ENCODE results near the gene P2RY6. TPM values are rescaled to one million over a fixed set of nuclear protein-coding genes. Genes with fewer than 3 reads are reported as not detected.

P2RY6 gene
- total and polyA plus RNA-seq, 2 experiments from 2014 or later, result 0.76 to 0.99 TPM

DNA sequence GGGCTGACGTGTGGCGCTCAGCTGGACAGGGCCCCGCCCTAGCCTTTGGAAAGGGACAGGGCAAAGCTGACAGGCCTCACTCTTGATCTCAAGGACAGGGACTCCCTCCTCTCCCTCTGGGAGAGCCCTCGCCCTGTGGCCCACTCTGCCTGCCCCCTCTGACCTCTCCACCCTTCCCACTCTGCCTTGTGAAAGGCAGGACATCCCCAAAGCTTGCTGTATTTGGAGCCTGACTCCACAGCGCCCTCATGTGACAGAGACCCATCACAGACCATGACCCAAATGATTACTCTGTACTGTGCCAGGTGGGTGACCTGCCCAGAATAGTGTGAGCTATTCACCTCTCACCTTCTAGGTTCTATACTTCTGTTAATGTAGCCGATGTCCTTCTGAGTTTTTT is 35.3 kb upstream of the P2RY6 start:
- H3K79me2 ChIP-seq (ENCODE audit: insufficient read depth), result no peaks in the 10 kb centered on the region
- no peak overlapping the region for H3K4me2 ChIP-seq (ENCODE audit: unreplicated experiment)
- peaks cover 15% of the 10 kb centered on the region for H3K4me1 ChIP-seq (ENCODE audit: insufficient read depth)
- no peak overlapping the region for H3K4me3 ChIP-seq
- in situ Hi-C loops (cut with MboI), result no loop called here
- H4K20me1 ChIP-seq (ENCODE audit: insufficient read depth), result no peaks in the 10 kb centered on the region
- 51% methylated on average over 6 of the region's 6 CpGs for WGBS, 2 experiments (ENCODE audit: low coverage in 1 of 2, low lambda C conversion rate in 2 of 2, missing lambda C conversion rate in 2 of 2)
- no peak overlapping the region for H3K9ac ChIP-seq
- no peaks in the 10 kb centered on the region for H3K27me3 ChIP-seq (replicated peaks; ENCODE audit: insufficient read depth)
- peak; percentile 50 for DNase-seq
- H3K9me3 ChIP-seq (ENCODE audit: low read depth), result no peaks in the 10 kb centered on the region
- no peak overlapping the region for H2AFZ ChIP-seq
- H3K27ac ChIP-seq, result no peak overlapping the region
- H3K36me3 ChIP-seq (ENCODE audit: low read depth), result no peaks in the 10 kb centered on the region
- no peaks in the 10 kb centered on the region for H3F3A ChIP-seq (ENCODE audit: insufficient read depth)
- no peak for TF ChIP-seq EZH2 (IDR thresholded peaks at IDR 0.05; ENCODE audit: insufficient read depth, poor library complexity, severe bottlenecking)
- TF ChIP-seq EZH2phosphoT487 (IDR thresholded peaks at IDR 0.05; ENCODE audit: insufficient read depth, low read depth), result no peak
- H3K9me2 ChIP-seq (ENCODE audit: insufficient read depth), result no peaks in the 10 kb centered on the region

DNA sequence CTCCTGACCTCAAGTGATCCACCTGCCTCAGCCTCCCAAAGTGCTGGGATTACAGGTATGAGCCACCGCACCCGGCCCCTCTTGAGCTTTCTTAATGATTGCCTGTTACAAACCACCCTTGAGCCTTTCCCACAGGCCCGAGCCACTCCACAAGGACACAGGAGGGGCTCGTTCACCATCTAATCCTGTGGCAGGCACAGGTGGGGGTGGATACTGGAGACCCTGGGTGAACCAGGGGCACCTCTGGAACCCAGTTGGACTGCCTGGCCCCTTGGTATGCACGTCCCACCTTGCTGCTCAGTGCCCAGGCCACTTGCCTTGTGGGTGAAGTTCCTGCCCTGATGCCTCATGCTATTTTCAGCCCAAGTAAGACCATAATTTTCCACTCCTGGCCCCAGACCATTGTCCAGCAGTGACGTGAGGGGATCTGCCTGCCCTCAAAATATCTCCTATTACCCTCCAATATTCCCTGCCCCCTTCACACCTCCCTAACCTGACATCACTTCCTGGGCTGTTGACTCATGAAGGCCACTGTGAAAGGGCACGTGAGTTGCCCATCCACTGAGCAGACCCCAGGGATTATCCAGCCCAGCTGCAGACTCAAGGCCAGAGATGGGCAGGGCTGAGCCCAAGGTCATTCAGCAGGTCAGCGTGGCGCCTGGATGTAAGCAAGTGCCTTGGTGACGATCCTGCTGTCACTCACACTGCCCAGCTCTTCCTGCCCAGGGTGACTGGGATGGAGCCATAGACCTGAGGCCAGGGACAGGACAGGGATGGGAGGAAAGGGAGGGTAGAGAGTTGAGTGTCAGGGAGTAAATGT is 34.5 kb upstream of the P2RY6 start:
- Histone ChIP-seq H3K4me3 (no peak overlapping the region), H3F3A (ENCODE audit: insufficient read depth) (no peaks in the 10 kb centered on the region), H3K9ac (no peak overlapping the region), H3K4me2 (ENCODE audit: unreplicated experiment) (no peak overlapping the region), H4K20me1 (ENCODE audit: insufficient read depth) (no peaks in the 10 kb centered on the region), H3K36me3 (ENCODE audit: low read depth) (no peaks in the 10 kb centered on the region), H3K4me1 (ENCODE audit: insufficient read depth) (peaks cover 15% of the 10 kb centered on the region), H3K27me3 (replicated peaks; ENCODE audit: insufficient read depth) (no peaks in the 10 kb centered on the region), H2AFZ (no peak overlapping the region), H3K9me2 (ENCODE audit: insufficient read depth) (no peaks in the 10 kb centered on the region), H3K27ac (no peak overlapping the region), H3K9me3 (ENCODE audit: low read depth) (no peaks in the 10 kb centered on the region), H3K79me2 (ENCODE audit: insufficient read depth) (no peaks in the 10 kb centered on the region)
- TF ChIP-seq EZH2 (IDR thresholded peaks at IDR 0.05; ENCODE audit: insufficient read depth, poor library complexity, severe bottlenecking), result no peak
- TF ChIP-seq EZH2phosphoT487 (IDR thresholded peaks at IDR 0.05; ENCODE audit: insufficient read depth, low read depth), result no peak
- WGBS, 2 experiments (ENCODE audit: low coverage in 1 of 2, low lambda C conversion rate in 2 of 2, missing lambda C conversion rate in 2 of 2), result 70 to 77% methylated on average over 10 of the region's 10 CpGs
- DNase-seq, result peak; percentile 62
- in situ Hi-C loops (cut with MboI), result no loop called here

DNA sequence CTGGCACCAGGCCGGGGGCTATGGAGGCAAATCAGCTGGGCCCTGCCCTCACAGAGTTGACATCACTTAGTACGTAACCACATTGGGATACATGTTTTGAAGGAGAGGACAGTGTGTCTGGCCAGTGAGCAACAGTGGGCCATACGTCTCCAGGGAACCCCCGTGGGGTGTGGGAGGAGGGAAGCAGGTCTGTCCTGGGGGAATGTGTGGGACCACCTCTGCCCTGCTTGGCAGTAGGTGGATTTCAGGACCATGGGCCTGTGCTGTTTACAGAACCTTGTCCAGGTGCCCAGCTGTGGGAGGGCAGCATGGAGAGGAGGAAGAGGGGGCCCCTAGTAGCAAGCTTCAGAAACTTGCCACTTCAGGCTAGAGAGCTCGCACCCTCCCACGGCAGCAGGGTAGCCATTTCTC is 33.0 kb upstream of the P2RY6 start:
- no peak for DNase-seq
- H3K4me3 ChIP-seq, result no peak overlapping the region
- H3K9ac ChIP-seq, result no peak overlapping the region
- H3K9me2 ChIP-seq (ENCODE audit: insufficient read depth), result no peaks in the 10 kb centered on the region
- no peak overlapping the region for H3K27ac ChIP-seq
- no peaks in the 10 kb centered on the region for H3K9me3 ChIP-seq (ENCODE audit: low read depth)
- no peaks in the 10 kb centered on the region for H3K79me2 ChIP-seq (ENCODE audit: insufficient read depth)
- H3K4me2 ChIP-seq (ENCODE audit: unreplicated experiment), result no peak overlapping the region
- H3K36me3 ChIP-seq (ENCODE audit: low read depth), result no peaks in the 10 kb centered on the region
- in situ Hi-C loops (cut with MboI), result no loop called here
- WGBS, 2 experiments (ENCODE audit: low coverage in 1 of 2, low lambda C conversion rate in 2 of 2, missing lambda C conversion rate in 2 of 2), result 98 to 99% methylated on average over 6 of the region's 6 CpGs
- H3K4me1 ChIP-seq (ENCODE audit: insufficient read depth), result peaks cover 15% of the 10 kb centered on the region
- no peak for TF ChIP-seq EZH2phosphoT487 (IDR thresholded peaks at IDR 0.05; ENCODE audit: insufficient read depth, low read depth)
- no peak for TF ChIP-seq EZH2 (IDR thresholded peaks at IDR 0.05; ENCODE audit: insufficient read depth, poor library complexity, severe bottlenecking)
- H3F3A ChIP-seq (ENCODE audit: insufficient read depth), result no peaks in the 10 kb centered on the region
- H3K27me3 ChIP-seq (replicated peaks; ENCODE audit: insufficient read depth), result no peaks in the 10 kb centered on the region
- no peak overlapping the region for H2AFZ ChIP-seq
- no peaks in the 10 kb centered on the region for H4K20me1 ChIP-seq (ENCODE audit: insufficient read depth)

DNA sequence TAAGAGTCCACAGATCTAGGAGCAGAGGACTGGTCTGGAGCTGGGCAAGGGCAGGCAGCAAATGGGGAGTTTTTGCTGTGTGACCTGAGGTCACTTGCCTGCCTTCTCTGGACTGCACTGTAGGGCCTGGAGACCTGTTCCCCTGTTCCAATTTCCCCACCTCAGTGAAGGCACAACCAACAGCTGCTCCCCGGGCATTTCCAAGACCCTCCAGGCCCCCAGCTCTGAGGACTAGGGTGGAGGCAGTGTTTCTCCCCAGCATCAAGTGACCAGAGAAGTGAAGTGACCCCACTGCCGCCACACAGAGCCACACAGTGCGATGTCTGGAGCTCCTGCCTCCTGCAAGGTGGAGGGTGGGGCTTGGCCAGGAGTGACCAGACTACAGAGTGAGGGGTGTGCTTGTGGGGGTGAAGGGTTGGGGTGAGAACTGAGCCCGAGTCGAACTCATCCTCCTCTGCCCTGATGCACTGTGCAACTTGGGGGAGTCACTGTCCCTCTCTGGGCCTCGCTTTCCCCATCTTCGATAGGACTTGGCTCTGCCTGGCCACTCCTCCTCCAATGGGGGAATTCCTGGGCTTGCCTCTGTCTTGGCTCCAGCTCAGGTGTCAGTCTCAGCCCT is 32.5 kb upstream of the P2RY6 start:
- no peak for DNase-seq
- Histone ChIP-seq H3K27me3 (replicated peaks; ENCODE audit: insufficient read depth) (no peaks in the 10 kb centered on the region), H3K4me2 (ENCODE audit: unreplicated experiment) (no peak overlapping the region), H3K36me3 (ENCODE audit: low read depth) (no peaks in the 10 kb centered on the region), H3K9me2 (ENCODE audit: insufficient read depth) (no peaks in the 10 kb centered on the region), H3F3A (ENCODE audit: insufficient read depth) (no peaks in the 10 kb centered on the region), H3K9me3 (ENCODE audit: low read depth) (no peaks in the 10 kb centered on the region), H3K9ac (no peak overlapping the region), H3K79me2 (ENCODE audit: insufficient read depth) (no peaks in the 10 kb centered on the region), H3K4me1 (ENCODE audit: insufficient read depth) (peaks cover 15% of the 10 kb centered on the region), H3K27ac (no peak overlapping the region), H4K20me1 (ENCODE audit: insufficient read depth) (no peaks in the 10 kb centered on the region), H2AFZ (peak overlapping the region; percentile 61), H3K4me3 (no peak overlapping the region)
- in situ Hi-C loops (cut with MboI), result no loop called here
- no peak for TF ChIP-seq EZH2phosphoT487 (IDR thresholded peaks at IDR 0.05; ENCODE audit: insufficient read depth, low read depth)
- TF ChIP-seq EZH2 (IDR thresholded peaks at IDR 0.05; ENCODE audit: insufficient read depth, poor library complexity, severe bottlenecking), result no peak
- 62 to 83% methylated on average over 7 of the region's 7 CpGs for WGBS, 2 experiments (ENCODE audit: low coverage in 1 of 2, low lambda C conversion rate in 2 of 2, missing lambda C conversion rate in 2 of 2)

Data from GM23248 (cell line).